ENCODE results near the gene GBP4. TPM values are rescaled to one million over a fixed set of nuclear protein-coding genes. Genes with fewer than 3 reads are reported as not detected.

The GBP4 gene
- total RNA-seq, 1 donor from 2014 or later = 6.6 TPM

- Histone ChIP-seq H3K27ac (no peak overlapping the region), H3K27me3 (no peaks in the 10 kb centered on the region), H3K4me1 (no peaks in the 10 kb centered on the region), H3K9me3 (no peaks in the 10 kb centered on the region), H3K36me3 (no peaks in the 10 kb centered on the region), H3K4me3 (no peak overlapping the region)
- TF ChIP-seq CTCF (IDR thresholded peaks at IDR 0.05) = no peak
- DNase-seq (ENCODE audit: low spot score in 2 of 2) = no peak
- intact Hi-C loops (cut with DNase I) = no loop called here
Observed at GRCh38 chr1:89176971-89177370, 21.8 kb downstream of the GBP4 start.

GRCh38 chr1:89175601-89176256, 23.0 kb downstream of the GBP4 start, which contains the start of gene GBP7:
Gene GBP7, minus strand, starts transcription at chr1:89176003. Its CDS starts 4,068 bp downstream, at chr1:89171935.
- no peaks in the 10 kb centered on the region for H3K4me1 ChIP-seq
- no peaks in the 10 kb centered on the region for H3K27me3 ChIP-seq
- no peak within 1 kb of the TSS for H3K4me3 ChIP-seq
- H3K27ac ChIP-seq = no peak within 1 kb of the TSS
- intact Hi-C loops (cut with DNase I) = no loop called here
- H3K9me3 ChIP-seq = no peaks in the 10 kb centered on the region
- no peaks in the 10 kb centered on the region for H3K36me3 ChIP-seq
- TF ChIP-seq CTCF (IDR thresholded peaks at IDR 0.05) = no peak
- no peak for DNase-seq (ENCODE audit: low spot score in 2 of 2)

DNA sequence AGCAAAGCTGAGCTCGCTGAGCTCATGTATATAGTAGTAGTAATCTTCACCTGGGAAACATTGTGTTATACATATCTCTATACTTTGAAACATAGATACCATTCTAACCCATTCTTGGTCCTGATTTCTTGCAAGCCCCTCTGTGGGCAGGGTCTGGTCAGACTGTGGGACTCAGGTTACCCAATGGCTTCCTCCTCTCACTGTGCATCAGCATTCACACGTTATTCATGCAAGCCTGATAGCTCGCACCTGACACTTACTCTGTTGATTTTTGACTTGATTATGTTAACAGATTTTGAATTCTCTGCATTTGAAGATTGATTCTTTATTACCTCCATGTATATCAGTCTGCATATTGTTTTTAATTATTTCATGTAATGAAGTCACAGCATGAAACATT, 24.3 kb downstream of the GBP4 start:
- Histone ChIP-seq H3K36me3 (no peaks in the 10 kb centered on the region), H3K9me3 (no peaks in the 10 kb centered on the region), H3K27ac (no peak overlapping the region), H3K27me3 (no peaks in the 10 kb centered on the region), H3K4me3 (no peak overlapping the region), H3K4me1 (no peaks in the 10 kb centered on the region)
- DNase-seq (ENCODE audit: low spot score in 2 of 2) = no peak
- intact Hi-C loops (cut with DNase I) = no loop called here
- no peak for TF ChIP-seq CTCF (IDR thresholded peaks at IDR 0.05)

DNA sequence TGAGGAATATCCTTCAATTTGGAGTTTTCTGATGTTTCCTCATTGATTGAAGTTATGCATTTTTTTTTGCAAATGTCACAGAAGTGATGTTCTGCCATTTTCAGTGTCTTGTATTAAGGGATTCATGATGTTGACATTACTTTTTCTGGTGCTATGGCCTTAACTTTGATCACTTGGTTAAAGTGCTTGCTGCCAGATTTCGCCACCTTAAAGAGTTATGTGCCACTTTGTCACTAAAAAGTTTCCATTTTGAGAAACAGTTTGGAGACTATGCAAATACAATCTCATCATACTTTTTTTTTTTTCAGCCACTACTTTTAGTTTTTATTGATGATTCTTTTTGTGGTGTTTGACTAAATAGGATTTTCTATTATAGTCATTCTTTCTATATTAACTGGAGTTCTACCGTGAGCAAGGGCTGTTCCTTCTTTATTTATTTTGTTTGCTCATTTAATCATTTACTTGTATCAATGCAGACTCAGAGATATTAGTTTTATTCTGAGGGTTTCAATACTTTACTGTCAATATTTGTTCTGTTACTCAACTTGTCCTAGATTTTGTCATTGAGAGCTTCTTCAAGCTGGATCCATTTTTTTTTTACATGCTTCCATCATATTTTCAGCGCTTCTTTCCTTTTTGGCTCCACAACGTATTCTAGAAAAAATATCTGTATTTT, 26.1 kb downstream of the GBP4 start:
- intact Hi-C loops (cut with DNase I) = no loop called here
- Histone ChIP-seq H3K4me3 (no peak overlapping the region), H3K9me3 (no peaks in the 10 kb centered on the region), H3K27ac (no peak overlapping the region), H3K4me1 (no peaks in the 10 kb centered on the region), H3K27me3 (no peaks in the 10 kb centered on the region), H3K36me3 (no peaks in the 10 kb centered on the region)
- no peak for TF ChIP-seq CTCF (IDR thresholded peaks at IDR 0.05)
- DNase-seq (ENCODE audit: low spot score in 2 of 2) = no peak

GRCh38 chr1:89171067-89171438, 27.7 kb downstream of the GBP4 start:
- no peak for TF ChIP-seq CTCF (IDR thresholded peaks at IDR 0.05)
- Histone ChIP-seq H3K4me3 (no peak overlapping the region), H3K27me3 (no peaks in the 10 kb centered on the region), H3K9me3 (no peaks in the 10 kb centered on the region), H3K27ac (no peak overlapping the region), H3K36me3 (no peaks in the 10 kb centered on the region), H3K4me1 (no peaks in the 10 kb centered on the region)
- intact Hi-C loops (cut with DNase I) = no loop called here
- no peak for DNase-seq (ENCODE audit: low spot score in 2 of 2)
